ENCODE data around the gene CNR2.
"Not testable (repeated sequence)": the region's sequence is repeated elsewhere in the genome, so short reads cannot be mapped to it uniquely, and the experiment has no call there.

The CNR2 gene

DNA sequence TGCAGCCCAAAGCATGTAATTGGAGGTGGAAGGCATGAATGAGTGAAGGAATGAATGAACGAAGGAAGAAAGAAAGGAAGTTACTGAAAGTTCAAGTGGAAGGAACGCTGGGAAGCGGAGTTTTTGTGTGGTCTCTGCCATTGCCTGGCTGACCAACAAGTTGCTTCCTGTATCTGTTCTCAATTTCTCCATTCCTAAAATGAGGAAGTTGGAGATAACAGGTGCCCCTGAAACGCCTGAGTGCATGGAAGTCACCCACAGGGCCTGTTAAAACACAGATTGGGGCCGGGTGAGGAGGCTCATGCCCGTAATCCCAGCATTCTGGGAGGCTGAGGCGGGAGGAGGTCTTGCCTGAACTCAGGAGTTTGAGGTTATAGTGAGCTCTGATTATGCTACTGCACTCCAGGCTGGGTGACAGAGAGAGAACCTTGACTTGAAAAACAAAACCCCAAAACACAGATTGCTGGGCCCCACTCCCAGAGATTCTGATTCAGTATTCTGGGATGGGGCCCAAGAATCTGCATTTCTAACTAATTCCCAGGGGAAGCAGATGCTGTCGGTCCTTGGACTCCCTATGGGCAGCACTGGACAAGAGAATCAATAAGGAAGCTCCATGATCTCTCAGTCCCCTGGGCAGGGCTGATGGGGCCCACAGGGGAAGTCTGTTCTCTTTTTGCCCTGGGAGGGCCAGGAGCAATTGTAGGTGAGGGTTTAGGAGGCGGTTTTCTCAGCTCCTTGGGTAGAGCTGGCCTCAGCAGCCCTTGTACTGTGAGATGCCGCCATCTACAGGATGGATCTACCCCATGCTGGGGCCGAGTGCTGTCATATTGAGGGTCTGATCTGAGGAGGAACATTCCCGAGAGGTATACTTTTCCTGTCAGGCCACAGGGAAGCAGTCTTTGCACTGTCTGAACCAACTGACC lies 3.3 kb upstream of the CNR2 start:
- DNase-seq = peak; percentile 80

GRCh38 chr1:23915466-23915865 lies 2.3 kb upstream of the CNR2 start:
- no peak for DNase-seq

DNA sequence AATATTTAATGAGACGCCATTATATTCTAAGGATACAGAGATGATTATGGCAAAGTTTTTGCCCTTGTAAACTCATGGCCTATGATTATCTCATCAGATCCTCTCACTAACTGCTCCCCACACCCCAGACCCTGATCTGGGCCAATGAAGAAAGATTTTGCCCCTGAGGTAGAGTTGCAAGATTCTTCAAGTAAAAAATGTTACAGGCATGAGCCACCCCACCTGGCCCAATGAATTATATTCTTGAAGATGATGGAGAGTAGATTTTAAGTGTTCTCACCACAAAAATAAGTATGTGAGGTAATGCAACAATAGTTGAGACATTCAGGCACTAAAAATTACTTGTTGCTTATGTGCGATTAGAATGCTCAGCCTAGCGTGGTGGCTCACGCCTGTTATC lies 1.8 kb upstream of the CNR2 start:
- DNase-seq = no peak

- peak; percentile 42 for DNase-seq
Observed at GRCh38 chr1:23911921-23912320, 1.2 kb downstream of the CNR2 start.

GRCh38 chr1:23910553-23911246 lies 2.5 kb downstream of the CNR2 start:
- peak; percentile 35 for DNase-seq

- no peak for DNase-seq
Observed at GRCh38 chr1:23910144-23910543, 3.0 kb downstream of the CNR2 start.

DNA sequence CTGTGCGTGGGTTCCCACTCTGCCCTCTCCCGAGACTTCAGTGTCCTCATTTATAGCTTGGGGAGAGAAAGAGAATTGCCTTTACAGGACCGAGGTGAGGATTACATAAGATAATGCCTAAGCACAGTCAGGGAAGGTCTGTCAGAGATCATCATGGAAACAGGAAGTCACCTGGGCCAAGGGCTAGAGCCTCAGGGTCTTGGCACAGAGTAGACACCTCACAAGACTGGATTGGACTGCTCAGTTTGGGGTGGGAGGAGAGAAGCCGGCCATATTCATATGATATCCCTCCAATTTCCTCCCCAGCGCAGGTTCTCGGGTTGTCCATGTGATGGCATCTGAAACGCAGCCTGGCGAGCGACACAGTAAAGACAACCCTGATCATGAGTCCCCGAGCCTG lies 3.8 kb downstream of the CNR2 start:
- DNase-seq = no peak

DNA sequence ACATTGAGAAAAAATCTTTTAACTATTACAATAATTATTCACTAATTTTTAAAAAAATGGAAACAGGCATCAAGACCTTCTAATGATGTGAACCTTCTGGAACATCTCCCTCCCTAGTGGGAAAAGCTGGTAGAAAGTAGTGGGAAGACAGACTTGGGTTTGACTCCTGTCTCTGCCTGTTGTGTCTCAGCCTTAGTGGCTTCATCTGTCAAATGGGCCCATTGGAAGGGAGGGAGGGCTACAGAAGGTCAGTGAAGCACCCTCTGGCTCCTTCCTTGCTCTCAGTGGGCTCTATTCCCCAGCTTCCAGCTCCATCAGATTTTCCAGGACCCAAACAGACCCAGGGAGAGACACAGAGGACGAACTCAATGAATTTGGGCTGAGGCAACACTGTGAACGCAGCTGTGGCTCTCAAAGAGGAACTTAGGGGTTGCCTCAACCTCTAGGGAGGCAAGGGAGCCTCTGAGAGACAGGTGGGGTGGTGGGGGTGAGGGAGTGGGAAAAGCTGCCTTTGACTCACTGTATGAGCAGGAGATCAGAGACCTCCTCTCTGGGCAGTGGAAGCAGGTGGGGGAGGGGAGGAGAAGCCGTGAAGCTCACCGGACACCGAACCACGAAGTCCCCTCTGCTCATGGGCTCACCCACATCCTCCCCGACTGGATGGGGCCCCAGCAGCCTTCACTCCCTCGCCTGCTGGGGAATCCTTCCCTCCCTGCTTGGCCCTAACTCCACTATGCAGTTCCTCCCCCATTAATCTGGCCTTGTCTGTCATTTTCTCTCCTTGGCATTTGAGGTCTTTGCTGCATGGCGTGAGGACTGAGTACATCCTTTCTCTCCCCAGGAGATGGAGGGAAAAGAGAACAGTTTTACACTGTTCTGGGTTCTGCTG lies 4.5 kb downstream of the CNR2 start:
- DNase-seq = peak; percentile 64

DNA sequence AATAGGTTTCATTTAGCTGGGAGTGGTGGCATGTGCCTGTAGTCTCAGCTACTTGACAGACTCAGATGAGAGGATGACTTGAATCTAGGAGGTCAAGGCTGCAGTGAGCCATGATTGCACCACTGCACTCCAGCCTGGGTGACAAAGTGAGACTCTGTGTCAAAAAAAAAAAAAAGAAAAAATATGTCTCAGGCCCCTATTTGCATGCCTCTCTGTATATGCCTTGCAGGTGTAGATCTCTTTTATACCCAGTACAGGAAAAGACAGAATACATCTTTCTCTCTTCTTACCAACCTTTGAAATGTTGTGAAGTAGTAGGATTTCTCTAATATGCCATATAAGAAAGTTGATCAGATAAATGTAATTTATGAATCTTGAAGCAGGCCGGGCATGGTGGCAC lies 6.4 kb downstream of the CNR2 start:
- no peak for DNase-seq

DNA sequence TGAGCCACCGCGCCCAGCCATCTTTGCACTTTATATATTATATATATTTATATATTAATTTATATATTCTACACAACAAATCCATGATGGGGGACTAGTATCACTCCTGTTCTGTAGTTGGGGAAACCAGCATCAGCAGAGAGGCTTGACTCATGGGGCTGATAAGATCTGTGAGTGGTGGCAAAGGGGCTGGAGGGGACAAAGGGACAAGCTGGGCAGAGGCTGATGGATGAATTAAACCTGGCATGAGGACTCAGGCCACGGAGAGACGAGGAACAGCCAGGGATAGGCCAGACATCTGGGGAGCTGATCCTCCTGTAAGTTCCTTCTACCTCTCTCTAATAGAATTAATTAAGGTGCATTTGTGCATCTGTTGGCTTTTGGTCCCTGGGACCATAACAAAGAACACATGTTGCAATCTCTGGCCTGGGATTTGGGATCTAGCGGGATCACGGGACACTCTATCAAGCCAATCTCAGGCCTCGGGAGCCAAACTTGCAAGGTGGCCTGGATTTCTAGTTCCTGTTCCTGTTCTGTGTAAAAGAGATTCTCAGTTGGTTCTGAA lies 7.6 kb downstream of the CNR2 start:
- DNase-seq = no peak

DNA sequence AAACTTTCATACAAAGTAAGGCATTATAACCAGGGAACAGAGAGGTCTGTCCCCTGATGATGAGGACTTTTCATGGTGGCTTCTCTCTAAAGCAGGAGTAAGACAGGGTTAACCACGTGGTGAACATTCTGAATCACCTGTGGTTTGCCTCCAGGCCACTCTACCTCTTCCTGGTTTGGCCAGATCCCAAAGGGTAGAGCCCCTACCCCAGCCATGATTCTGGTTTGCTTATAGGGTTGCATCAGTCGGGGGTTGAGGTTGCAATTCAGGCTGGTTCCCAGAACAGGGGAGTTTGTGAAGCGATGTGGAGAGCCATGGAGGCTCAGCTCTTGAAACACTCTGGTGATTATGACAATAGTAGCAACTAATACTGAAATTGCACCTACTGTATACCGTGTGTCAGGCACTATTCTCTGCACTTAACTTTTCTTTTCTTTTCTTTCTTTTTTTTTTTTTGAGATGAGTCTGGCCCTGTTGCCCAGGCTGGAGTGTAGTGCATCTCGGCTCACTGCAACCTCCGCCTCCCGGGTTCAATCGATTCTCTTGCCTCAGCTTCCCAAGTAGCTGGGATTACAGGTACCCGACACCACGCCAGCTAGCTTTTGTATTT lies 8.3 kb downstream of the CNR2 start:
- DNase-seq = no peak

DNA sequence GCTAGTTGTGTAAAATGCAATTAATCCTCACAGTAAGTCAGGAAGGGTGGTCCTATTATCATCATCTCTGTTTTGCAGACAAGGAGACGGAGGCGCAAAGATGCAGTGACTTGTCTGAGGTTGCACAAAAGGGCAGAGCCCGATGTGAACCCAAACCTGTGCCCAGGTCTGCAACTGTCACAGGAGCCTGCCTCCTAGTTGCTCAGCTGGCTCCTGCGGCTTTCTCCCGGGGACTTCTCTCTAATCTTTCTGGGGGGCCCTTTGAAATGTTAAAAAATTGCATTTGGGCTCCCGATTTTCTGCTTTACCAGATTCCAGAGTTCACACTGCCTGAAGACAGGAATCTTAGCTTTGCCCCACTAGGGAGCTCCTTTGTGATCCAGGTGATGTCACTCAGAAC lies 9.4 kb downstream of the CNR2 start:
- no peak for DNase-seq

GRCh38 chr1:23902321-23903278 lies 10.6 kb downstream of the CNR2 start:
- DNase-seq = no peak

DNA sequence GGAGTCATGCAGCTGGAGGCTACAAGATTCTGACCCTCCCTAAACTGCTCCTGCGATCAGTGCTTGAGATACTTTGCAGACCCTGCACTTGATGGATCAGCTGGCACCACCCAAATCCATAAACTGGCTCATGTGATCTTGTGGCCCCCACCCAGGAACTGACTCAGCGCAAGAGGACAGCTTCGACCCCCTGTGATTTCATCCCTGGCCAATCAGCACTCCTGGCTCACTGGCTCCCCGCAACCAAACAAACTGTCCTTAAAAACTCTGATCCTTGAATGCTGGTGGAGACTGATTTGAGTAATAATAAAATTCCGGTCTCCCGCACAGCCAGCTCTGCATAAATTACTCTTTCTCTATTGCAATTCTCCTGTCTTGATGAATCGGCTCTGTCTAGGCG lies 13.1 kb downstream of the CNR2 start:
- not testable (repeated sequence) for DNase-seq

- peak; percentile 59 for DNase-seq
Observed at GRCh38 chr1:23899070-23899469, 14.1 kb downstream of the CNR2 start.

- DNase-seq = peak; percentile 55
Observed at GRCh38 chr1:23897083-23897482, 16.1 kb downstream of the CNR2 start.

DNA sequence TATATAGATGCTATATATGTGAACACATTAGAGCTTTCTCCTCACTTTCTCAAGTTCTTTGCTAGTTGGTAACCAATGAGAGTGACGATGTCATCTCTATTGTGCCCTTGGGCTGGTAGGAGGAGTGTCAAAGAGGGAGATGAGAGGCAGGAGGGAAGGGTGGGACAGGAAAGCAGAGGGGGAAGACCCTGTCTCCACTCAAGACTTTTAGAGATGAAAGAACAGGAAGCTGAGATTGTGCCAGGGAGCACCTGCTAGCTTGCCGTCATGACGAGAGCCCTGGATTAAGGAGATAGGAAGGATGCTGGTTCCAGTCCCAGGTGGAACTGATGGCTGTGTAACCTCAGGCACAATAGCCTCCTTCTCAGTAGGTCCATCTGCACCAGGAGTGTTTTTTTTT lies 16.7 kb downstream of the CNR2 start:
- DNase-seq = no peak

DNA sequence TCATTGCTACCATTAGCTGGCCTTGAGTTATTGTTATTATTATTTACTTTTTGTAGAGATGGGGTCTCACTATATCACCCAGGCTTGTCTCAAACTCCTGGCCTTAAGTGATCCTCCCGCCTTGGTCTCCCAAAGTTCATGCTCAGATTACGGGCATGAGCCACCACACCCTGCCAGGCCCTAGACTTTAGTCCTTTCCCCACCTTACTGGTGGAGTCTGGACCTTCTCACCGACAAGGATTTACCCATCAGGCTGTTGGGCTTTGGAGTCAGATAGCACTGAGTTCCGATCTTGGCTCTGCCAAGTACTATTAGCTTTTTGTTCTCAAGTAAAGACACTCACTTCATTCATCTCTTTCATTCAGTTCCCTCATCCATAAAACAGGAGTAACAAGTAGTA lies 17.2 kb downstream of the CNR2 start:
- DNase-seq = no peak

- DNase-seq = peak; percentile 83
Observed at GRCh38 chr1:23895082-23895481, 18.1 kb downstream of the CNR2 start.

DNA sequence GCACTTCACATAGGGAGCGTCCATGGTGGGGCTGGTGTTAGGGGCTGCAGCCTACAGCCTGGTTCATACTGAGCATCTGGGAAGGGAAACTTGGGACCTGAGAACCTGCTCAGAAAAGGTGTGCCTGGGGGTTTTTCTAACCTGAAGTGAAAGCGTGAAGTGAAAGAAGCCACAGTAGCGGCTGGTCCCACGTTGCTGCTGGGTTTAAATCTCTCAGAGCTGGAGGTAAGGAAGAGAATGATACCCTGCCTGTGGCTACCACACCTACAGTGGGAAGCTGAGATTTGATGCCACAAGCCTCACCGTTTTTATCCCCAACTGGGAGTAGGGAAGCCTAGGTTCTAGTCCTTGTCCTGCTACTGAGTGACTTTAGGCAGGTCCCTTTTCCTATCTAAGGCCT lies 24.1 kb downstream of the CNR2 start:
- no peak for DNase-seq

GRCh38 chr1:23885222-23885621 lies 27.9 kb downstream of the CNR2 start:
- DNase-seq = no peak

Data from suppressor macrophage treated with lipopolysaccharide for 4 hours (primary cell).